SH-SY5Y (cell line): ENCODE data around the gene C2orf76.

Experiments used
- GATA2 ChIP-seq: IDR thresholded peaks from 2 replicates; pipeline ENCODE4 v1.6.1; 2011; ENCODE audit warnings: mild to moderate bottlenecking, low read depth, low read length
- GATA3 ChIP-seq: IDR thresholded peaks from 2 replicates; pipeline ENCODE4 v1.6.1; 2011; ENCODE audit warnings: low read depth, mild to moderate bottlenecking, low read length, moderate library complexity

Gene C2orf76

DNA sequence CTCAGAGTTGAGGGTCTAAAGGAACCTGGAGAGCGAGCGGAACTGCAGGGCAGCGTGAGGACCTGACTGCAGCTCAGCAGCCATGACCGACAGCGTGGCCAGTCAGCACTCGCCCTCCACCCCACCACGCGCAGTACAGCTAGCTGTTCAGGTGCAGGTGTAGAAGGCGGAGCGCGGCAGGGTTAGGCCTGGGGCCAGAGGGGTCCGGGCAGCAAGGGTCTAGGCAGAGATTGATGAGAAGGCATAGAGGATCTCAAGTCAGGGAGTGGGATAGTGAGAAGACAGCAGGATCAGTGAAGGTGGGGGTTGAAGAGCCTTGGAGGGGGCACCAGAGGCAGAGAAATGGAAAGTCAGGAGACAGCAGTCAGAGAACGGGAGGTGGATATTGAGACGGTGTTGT is 72.0 kb downstream of the C2orf76 start:
- TF ChIP-seq GATA2: no peak
- TF ChIP-seq GATA3: no peak

DNA sequence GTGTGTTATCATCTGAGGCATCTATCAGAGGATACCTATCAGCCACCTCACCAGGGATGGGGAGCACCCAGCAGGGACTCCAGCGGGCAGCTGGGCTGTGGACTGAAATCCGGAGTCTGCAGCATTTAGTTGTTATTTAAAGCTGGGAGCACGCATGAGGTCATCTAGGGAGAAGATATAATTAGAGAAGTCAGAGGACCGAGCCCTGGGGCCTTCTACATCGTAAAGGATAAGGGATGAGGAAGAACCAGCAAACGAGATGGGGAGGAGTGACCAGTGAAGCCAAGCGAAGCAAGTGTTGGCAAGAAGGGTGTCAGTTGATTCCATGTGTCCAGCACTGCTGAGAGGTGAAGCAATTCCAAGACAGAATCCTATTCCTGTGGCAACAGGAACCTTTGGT is 72.7 kb downstream of the C2orf76 start:
- TF ChIP-seq GATA2 (no peak), GATA3 (no peak)

DNA sequence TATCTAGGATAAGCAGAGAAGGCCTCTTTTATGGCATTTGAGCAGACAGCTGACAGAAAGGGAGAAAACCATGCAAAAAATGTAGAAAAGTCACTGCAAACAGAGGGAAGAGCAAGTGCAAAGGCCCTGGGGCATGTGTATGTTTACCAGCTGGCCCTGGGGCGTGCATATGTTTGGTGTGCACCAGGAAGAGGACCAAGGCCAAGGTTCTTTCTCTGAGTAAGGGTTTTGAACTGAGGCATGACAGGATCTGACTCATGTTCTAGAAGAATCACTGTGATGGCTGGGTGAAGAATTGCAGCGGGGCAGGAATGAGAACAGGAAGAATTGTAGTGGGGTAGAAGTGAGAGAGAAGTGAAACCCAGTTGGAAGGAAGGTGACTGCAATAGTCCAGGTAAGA is 73.4 kb downstream of the C2orf76 start:
- TF ChIP-seq GATA3 (no peak), GATA2 (no peak)

DNA sequence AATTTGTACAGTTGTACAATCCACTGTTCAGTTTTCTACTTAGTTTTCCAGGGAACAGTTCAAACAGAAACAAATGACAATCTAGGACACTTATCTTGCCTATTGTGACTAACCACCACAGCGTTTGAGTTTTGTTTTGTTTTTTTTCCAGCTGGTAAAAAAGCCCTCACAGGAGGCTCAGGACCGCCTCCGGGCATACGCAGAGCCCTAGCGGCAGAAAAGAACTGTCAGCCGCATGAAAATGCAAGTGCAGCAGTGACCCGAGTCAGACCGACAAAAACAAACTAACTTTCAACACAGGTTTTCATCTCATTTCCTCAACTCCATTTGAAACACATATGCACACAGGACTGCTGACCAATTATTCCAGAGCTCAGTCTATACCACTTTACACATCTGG is 74.4 kb downstream of the C2orf76 start:
- TF ChIP-seq GATA2 (no peak), GATA3 (no peak)

DNA sequence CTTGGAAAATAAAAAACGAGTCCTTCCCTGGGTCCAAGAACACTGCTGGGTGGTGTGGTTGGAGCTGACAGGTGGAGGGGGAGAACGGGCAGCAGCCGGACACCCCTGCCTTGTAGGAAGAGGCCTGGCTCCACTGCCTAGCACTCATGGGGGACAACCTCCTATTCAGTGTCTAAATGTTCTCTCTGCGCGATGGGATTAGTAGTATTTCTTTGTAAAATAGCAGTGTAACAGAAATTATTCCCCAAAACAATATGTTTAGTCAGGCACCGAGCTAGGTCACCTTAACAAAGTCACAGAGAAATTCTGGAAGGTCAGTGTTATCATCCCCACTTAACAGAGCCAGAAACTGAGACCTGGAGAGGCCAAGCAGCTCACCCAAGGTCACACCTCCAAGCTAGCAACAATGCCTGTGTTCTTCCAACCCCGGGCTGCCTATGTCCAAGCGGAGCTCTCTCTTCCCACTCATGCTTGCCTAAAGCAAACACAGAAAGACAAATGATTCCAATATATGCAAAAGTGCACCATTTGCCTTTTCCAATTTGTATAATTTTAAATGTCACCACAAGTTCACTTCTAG is 75.0 kb downstream of the C2orf76 start:
- no peak for TF ChIP-seq GATA2
- no peak for TF ChIP-seq GATA3

DNA sequence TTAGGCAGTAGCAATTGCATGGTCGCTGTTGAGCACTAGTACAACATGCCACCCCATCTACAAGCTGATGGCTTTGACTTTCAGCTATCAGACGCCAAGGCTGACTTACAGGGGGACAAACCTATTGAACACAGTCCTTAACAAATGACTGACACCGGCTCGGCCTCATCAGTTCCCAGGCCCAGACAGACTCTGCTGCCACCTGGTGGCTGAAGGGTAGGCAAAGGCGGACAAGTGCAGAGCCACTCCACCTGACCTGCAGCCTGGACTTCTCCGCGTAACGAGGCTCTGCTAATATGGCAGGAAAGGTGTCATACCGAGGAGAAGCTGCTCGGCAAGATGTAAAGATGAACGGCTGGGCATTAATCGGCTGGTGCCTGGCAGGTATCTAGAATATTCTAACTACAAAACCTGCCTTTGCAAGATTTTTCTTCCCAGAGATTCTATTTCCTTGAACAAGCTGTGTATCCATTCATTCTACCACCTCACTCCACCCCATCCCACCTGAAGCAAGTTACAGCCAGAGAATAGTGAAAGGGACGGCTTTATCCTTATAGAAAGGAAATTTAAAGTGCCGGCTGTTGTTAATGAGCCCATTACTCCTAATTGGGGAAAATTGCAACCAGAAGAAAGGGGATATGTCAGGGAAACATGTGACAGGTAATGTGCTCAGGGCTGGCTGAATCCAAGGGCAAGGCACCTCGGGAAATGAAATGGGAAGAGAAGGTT is 75.6 kb downstream of the C2orf76 start:
- TF ChIP-seq GATA2 (no peak), GATA3 (no peak)

DNA sequence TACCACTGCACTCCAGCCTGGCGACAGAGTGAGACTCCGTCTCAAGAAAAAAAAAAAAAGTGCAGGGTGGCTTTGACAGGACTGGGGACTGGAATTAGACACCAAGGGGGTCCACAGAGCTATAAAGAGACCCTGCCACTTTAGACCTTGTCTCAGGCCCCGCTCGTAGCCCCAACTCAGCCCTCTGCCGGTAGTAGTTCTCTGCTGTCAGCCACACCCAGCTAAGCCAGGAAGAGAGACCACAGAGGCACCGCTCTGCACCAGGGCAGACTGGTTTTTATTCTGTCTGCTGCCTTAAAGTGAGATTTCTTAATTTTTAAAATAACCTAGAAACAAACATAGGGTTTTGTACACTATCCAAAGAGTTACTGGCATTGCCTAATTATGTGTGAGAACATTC is 77.0 kb downstream of the C2orf76 start:
- no peak for TF ChIP-seq GATA3
- no peak for TF ChIP-seq GATA2

GRCh38 chr2:119289093-119289492 is 77.5 kb downstream of the C2orf76 start:
- TF ChIP-seq GATA3 (no peak), GATA2 (no peak)

DNA sequence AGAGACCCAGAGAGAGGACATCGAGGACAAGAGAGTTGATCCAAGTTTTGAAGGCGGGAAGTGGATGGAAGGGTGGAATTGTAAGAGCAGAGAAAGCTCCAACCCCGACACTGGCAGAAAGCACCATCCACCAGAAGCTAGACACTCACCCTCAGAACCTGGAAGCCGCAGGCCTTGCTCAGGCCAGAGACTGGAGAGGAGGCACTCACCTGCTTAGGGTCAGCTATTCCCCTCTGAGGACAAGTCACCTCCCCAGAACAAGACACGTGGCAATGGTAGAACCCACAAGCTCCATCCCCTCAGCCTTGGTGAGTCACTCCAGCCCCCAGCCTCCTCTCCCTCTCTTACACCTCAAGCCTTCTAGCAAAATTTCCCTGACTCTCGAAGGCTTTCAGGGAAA is 78.1 kb downstream of the C2orf76 start:
- TF ChIP-seq GATA3: no peak
- TF ChIP-seq GATA2: no peak

DNA sequence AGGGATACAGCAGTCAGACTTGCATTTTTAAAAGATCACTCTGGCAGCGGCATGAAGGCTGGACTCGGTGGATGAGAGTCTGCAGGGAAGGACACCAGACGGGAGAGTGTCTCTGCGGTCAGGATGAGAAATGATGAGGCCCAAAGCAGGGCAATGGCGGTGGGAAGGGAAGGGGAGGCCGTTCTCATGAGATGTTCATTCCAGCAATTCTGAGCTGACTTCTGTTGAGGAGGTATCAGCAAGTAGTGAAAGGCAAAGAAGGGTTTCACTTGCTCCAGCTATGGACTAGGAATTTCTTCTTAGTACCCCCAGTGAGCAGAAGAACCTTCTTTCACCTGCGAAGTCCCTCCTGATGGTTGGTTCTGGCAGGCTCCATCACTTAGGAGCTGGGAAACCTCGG is 80.0 kb downstream of the C2orf76 start:
- TF ChIP-seq GATA2 (no peak), GATA3 (no peak)

- TF ChIP-seq GATA2 (no peak), GATA3 (no peak)
These were observed 82.7 kb downstream of the C2orf76 start for GRCh38 chr2:119283873-119284331.

GRCh38 chr2:119282996-119283511 is 83.6 kb downstream of the C2orf76 start:
- no peak for TF ChIP-seq GATA2

DNA sequence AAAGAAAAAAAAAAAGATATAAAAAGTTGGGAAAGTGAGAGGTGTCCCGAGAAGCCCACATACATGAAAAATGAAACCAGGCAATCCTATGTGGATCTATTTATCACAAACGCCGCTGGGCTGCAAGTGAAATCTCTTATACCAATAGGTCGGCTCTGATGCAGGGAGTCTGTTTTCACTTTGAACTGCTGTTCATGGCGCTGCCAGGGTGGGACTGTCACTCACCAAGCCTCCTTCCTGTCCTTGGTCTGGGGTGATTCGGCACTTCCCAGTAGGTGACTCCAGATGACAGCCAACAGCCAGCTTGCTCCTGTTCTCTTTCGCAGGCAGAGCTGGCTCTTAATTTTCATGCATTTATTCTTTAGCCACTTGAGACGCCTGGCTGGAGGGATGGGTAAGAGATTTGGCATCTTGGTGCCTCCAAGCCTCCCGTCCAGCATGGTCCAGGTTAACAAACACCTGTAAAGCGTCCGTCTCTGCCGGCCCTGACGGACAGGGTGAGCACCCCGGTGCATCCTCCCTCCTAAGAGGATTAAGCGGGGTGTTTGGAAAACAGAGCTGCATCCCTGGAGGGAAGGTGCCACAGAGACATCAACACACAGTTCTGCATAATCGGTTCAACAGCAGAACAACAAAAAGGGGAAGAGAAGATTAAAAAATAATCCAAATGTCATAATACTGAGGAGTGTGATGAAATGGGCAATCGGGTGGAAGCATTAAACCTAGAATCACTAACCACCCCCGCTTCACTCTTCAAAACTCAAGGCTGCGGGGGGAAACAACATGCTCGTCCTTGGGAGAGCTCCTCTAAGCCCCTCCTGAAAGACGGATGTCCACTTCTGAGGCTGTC is 84.3 kb downstream of the C2orf76 start:
- TF ChIP-seq GATA3: no peak
- TF ChIP-seq GATA2: no peak

- no peak for TF ChIP-seq GATA2
- TF ChIP-seq GATA3: no peak
These were observed 86.0 kb downstream of the C2orf76 start for GRCh38 chr2:119280680-119281079.
